Measurements from ENCODE around the gene SLC25A29.

Gene SLC25A29

DNA sequence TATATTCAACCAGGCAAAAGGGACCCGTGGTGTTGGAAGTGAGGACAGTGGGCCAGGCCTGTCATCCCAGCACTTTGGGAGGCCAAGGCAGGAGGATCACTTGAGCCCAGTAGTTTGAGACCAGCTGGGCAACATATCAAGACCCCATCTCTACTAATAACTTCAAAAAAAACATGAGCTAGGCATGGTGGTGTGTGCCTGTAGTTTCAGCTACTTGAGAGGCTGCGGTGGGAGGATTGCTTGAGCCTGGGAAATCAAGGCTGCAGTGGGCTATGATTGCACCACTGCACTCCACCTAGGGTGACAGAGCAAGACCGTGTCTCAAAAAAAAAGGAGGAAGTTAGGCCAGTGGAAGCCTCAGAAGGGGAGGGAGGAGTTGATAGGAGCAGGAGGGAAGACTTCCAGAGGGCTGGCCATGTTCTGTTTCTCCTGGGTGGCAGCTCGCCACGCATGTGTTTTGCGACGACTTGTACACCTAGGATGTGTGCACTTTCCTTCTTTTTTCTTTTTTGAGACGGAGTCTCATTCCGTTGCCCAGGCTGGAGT, 10.1 kb downstream of the SLC25A29 start:
- TF ChIP-seq CTCF (IDR thresholded peaks at IDR 0.05; ENCODE audit: low read depth, low read length): no peak
- H3K4me3 ChIP-seq (ENCODE audit: low read depth, low read length): no peak overlapping the region
- in situ Hi-C loops (cut with HindIII; ENCODE audit: low sequenced_read_pairs): no loop called here
- DNase-seq (ENCODE audit: low read depth, low spot score): no peak

DNA sequence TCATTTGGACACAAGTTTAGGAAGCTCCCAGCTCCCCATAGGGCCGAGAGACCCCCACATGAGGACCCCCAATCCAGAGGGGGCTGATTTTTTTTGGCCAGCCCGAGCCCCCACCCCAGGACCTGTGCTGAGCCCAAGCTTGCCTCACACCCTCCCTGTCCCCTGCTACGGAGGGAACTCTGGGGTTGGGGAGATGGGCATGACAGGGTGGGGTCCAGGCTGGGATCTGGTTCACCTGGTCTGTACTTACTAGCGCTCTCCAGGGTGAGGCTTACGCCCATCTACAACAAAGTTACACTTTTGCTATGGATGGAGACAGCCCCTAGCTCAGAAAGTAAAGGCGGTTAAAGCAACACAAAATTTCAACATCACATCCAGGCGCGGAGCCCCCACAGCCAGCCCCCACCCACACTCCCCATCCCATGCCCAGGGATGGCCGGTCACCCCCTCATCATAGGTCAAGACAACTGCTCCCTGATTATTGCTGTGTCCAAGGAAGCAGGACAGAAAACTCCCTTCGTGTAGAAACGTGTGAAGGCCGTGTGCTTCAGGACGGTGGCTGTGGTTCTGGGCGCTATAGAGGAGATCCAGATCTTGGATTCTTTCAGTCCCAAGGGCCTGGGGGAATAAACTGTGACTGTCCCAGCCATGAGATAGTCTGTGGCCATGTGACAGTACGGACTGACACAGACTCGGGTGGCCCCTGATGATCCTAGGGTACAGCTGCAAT, 10.7 kb downstream of the SLC25A29 start:
- no peak for DNase-seq (ENCODE audit: low read depth, low spot score)
- no peak overlapping the region for H3K4me3 ChIP-seq (ENCODE audit: low read depth, low read length)
- in situ Hi-C loops (cut with HindIII; ENCODE audit: low sequenced_read_pairs): no loop called here
- no peak for TF ChIP-seq CTCF (IDR thresholded peaks at IDR 0.05; ENCODE audit: low read depth, low read length)

DNA sequence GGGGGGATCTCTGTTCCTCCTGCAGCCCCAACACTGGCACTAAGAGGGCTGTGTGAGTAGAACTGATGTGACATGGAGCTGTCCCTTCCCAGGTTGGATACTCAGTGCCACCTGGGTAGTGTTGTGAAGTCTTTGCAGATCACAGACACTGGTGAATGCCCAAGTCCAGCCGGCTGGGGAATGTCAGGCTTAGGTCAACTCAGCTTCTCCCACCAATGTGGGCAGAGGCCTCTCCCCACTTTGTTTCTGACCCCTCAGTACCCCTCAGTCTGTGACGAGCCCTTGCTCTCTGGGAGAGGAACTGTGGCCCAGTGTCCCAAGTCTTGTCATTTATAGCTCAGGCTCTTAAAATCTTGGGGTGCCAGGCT, 11.3 kb downstream of the SLC25A29 start:
- no peak for TF ChIP-seq CTCF (IDR thresholded peaks at IDR 0.05; ENCODE audit: low read depth, low read length)
- in situ Hi-C loops (cut with HindIII; ENCODE audit: low sequenced_read_pairs): no loop called here
- no peak for DNase-seq (ENCODE audit: low read depth, low spot score)
- no peak overlapping the region for H3K4me3 ChIP-seq (ENCODE audit: low read depth, low read length)

DNA sequence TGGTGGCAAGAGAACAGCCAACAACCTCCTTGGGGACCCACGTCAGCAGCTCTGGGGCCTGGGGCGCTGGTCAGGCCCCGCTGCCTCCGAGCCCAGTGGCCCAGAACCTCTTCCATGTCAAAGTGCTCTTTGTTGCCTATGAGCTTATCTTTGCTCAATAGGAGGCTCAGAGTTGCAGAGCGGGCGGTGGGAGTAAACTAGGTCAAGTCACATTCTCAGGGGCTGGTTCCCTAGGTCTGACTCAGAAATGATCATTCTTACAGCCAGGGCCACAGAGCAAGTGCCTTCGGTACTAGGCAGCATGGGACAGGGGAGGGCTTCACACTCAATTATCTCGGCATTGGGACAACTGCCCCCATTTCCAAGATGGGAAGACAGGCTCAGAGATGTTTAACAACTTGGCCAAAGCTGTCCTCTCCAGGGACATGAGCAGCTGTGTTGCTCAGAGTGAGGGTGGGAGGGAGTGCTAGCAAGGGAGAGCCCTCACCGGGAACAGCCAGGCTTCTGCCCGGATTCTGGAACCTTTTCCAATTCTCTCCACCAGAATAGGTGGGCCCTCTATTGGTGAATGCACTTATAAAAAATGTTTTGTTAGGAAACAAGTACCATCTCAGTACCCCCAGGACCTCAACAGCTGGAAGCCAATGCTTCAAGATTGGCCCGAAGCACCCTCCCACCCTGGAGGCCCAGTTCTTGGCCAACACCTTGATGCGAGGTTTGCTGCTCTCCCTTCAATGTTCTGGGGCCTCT, 11.9 kb downstream of the SLC25A29 start:
- DNase-seq (ENCODE audit: low read depth, low spot score): no peak
- H3K4me3 ChIP-seq (ENCODE audit: low read depth, low read length): no peak overlapping the region
- peak; percentile 27 for TF ChIP-seq CTCF (IDR thresholded peaks at IDR 0.05; ENCODE audit: low read depth, low read length)
- in situ Hi-C loops (cut with HindIII; ENCODE audit: low sequenced_read_pairs): no loop called here

DNA sequence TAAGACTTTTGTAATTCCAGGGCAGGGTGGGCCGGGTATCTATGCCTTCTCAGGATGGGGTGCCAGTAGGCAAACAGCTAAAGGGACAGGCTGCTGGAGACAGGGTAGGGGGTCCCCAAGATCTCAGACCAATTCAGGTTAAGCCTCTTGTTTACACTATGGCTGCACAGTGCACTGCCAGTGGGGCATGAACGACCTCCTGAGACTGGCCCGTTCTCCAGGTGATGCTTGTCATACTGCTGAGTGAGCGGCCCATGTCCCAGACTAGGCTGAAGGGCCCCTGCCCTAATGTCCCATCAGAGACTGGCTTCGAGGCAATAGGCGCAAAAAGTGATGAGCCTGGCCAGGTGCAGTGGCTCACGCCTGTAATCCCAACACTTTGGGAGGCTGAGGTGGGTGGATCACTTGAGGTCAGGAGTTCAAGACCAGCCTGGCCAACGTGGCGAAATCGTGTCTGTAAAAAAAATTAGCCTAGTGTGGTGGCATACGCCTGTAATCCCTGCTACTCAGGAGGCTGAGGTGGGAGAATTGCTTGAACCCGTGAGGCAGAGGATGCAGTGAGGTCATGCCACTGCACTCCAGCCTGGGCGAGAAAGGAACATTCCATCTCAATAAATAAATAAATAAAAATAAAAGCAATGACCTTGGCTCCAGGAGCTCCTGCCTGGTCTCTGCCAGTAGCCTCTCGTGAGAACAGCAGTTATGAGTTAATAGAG, 12.6 kb downstream of the SLC25A29 start:
- in situ Hi-C loops (cut with HindIII; ENCODE audit: low sequenced_read_pairs): no loop called here

More for the DNA sequence above, 12.6 kb downstream of the SLC25A29 start:
- no peak for TF ChIP-seq CTCF (IDR thresholded peaks at IDR 0.05; ENCODE audit: low read depth, low read length)
- DNase-seq (ENCODE audit: low read depth, low spot score): no peak
- H3K4me3 ChIP-seq (ENCODE audit: low read depth, low read length): no peak overlapping the region

Measured in astrocyte of the spinal cord (primary cell).